HG02885 (cell line): ENCODE results near the gene LYRM2.

Source experiments
- ATAC-seq: cut with Tn5 transposase; IDR thresholded peaks from one replicate; pipeline ENCODE4 v1.9.1; 2021; ENCODE audit warnings: mild to moderate bottlenecking; ENCODE audit not compliant: unreplicated experiment, poor library complexity

LYRM2 gene, protein sequence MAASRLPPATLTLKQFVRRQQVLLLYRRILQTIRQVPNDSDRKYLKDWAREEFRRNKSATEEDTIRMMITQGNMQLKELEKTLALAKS

GRCh38 chr6:89638320-89639195, at the start of gene LYRM2:
TSS of gene LYRM2 (minus strand) at chr6:89638747. CDS start at chr6:89638716, 31 bp downstream.
- ATAC-seq = peak; percentile 99

DNA sequence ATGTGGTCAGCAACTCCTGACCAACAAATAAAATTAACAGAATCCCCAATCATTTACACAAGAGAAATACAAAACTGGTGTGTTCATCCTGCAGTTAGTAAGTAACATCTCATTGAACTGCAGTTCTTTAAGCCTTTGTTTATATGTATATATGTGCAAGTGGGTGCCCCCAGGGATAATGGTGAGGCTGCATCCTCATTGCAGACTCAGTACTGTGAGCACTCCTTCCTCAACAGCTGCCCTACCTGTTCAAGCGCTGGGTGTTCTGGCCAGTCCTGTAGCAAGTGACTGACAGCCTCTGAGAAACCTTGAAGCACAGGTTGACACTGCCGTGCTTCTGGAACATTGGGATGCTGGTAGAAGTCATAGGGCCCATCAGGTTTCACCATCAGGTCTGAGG, 49.8 kb upstream of the LYRM2 start:
- no peak for ATAC-seq

DNA sequence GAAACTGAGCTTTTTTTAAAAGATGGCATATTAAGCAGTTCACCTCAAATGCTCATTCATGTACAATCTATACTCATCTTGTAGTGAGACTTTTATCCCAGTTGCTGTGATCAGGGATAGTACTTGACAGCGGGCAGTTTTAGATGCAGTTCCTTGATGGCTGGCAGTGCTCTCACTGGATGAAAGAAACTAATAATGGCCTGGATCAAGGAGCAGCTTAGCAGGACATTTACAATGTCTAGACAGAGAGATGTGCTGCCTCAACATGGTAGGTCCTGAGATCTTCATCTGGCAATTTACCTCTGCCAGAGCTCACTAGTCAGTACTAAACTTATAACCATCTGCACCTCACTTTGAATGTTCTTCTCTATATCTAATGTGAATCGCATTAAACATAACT, 46.8 kb upstream of the LYRM2 start:
- no peak for ATAC-seq

DNA sequence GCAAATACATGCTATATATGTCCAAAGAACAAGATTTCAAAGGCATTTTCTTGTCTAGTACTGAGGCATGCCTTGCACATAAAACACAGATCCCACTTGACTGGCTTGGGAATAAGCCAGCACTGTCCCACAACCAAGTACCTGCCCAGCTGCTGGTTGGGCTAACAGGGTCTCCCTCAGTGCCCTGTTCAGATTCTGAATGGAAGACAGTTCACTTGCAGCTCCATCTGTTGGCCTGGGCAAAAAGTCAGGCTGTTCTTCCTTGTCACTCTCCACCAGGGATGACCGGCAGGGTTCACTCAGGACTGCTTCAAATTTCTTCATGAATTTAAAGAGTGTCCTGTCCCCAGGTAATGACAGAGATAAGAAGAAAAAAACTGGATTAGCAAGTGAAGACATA, 44.4 kb upstream of the LYRM2 start:
- ATAC-seq = no peak

DNA sequence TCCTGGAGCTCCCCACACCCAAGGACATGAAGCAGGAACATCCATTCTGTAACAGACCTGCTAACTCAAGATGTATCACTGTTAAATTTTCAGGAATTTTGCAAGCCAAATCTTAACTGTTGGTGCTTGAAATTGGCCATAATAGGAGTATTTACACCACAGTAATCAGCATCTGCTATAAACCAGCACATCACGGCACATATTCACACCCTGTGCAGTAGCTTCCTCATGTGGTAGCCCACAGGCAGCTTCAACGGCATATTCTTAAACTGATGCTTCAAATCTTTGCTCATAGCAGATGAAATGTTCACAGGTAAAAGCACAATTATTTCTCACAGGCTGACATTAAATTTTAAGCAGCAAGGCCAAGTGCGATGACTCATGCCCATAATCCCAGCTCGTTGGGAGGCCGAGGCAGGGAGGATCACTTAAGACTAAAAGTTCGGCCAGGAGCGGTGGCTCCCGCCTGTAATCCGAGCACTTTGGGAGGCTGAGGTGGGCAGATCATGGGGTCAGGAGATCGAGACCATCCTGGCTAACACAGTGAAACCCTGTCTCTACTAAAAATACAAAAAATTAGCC, 43.5 kb upstream of the LYRM2 start:
- ATAC-seq = no peak

DNA sequence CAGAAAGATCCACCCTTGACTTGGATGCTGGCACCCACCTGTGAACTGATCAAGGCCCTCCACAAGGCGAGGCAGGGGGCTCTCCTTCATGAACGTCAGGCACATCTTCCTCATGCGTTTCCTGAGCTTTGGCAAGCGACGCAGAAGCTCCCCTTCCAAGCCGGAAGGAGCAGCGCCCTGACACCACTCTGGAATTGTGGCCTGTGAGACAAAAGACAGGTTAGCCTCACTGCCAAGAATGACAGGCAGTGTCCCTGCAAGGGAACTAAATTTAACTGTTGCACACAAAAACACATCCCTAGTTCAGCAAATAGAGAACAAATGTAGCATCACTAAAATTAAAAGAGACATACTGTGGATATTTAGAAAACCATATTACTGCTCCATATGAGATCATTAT, 42.0 kb upstream of the LYRM2 start:
- no peak for ATAC-seq

DNA sequence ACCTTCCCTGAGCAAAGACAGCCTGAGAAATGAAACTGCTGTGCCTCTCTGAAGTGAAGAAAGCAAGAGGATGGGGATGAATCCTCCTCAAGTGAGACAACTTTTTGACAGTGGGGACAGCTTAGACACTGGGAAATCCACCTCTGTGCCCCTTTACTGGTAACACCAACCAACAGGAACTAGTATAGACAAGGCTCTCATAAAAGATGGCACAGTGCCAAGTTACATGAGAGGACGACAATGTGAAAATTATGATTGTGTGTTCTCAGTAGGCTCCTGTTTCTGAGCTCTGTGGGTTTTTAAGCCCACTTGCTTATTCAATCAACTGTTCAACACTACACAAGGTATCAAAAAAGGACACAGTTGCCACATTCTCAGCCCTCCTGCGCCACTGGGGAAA, 41.6 kb upstream of the LYRM2 start:
- no peak for ATAC-seq

DNA sequence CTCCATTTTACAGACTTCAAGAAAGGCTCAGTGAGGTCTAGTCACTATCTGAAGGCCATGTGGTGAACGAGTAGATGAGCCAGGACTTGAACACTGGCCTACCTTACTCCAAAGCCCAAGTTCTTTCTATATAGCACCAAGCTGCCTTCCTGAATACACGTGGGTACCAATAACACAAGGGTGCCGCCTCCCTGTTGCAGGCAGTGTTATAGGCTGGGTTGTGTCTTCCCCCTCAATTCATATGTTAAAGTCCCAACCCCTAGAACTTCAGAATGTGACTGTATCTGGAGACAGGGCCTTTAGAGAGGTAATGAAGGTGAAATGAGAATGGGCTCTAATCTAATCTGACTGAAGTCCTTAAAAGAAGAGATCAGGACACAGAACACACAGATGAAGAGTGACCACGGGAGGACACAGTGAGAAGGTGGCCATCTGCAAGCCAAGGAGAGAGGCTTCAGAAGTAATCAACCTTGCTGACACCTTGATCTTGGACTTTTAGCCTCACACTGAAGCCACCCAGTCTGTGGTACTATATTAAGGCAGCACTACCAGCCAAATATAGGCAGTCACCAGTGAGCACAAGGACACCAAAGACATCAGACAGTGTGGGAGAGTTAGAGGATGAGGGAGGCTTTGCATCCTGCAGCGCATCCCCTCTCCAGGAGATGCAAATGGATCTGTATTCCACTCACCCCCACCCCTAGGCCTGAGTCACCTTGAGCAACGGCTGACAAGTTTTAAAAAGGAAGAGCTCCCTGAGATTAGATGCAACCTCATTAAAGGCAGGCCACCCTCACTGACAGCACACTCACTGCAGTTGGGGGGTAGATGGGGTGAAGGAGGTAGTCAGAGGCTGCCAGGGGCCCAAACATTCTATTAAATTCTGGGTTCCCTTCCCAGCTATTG, 40.9 kb upstream of the LYRM2 start:
- no peak for ATAC-seq

DNA sequence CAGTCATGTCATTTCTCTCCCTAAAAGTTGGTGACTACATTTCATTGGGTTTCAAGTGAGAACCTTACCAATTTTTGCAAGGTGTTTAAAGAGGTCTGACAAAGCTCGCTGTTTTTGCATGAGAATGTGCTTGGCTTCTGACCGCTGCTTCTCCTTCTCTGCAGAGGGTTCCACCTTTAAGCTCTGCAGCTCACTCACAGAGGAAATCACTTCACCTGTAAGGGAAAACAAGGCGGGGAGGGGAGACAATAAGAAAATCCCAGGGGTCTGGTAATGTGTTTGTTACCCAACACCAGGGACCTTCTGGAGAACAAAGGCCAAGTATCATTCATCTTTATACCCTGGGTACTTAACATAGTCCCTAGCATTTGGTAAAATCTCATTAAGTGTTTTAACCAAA, 40.0 kb upstream of the LYRM2 start:
- ATAC-seq = no peak

DNA sequence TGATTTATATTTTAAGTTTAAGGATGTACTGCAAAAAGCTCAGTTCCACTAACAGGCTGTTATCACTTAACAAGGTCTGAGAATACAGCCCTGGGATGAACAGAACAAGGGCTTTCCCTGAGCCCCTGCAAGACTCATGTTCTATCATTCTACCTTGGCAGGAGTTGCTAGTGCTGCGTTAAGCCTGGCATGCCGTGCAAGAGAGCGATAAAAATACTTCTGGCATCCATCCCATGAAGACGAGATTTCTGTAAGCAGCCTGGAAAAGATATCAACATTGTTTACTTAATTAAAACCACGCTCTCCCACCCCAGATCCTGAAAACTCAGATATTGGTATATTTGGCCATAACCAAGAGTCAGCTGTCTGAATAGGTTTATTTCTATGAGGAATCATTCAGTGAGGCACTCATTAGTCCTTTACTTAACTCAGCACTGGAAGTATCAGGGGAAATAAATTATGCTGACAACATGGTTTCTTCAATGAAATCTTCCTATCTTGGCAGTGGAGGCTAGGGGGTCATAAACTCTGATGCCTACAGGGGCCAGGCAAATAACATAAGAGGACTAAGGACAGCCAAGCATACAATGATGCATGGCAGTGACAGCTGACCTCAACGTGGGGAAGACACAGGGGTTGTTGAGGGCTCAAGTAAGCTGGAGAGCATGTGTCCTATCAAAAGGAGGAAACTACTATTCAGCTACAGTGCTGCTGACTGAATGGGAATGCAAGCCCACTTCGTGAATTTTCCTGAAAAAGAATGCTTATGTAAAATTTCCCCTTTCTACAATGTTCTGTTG, 37.6 kb upstream of the LYRM2 start:
- no peak for ATAC-seq

DNA sequence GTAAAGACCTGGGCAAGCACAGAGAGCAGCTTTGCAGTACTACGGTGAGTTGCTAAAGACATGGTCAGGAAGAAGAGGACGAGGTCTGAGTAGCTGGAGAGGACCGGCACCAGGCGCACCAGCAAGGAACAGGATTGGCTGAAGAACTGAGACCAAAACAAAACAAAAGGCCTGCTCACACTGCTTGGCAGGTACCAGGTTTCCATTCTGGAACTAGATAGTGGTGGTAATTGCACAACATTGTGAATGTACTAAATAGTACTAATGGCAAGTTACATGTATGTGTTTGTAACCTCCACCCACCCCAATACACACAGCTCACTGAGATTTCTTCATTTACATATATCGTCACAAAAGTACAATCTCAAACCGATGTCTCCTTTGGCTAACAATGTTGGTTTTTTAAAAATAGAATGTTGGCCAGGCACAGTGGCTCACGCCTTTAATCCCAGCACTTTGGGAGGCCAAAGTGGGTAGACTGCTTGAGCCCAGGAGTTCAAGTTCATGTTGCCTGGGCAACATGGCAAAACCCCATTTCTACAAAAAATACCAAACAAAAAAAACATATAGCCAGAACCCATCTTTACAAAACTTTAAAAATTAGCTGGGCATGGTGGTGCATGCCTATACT, 32.5 kb upstream of the LYRM2 start:
- no peak for ATAC-seq

- ATAC-seq = no peak
These were observed 30.5 kb upstream of the LYRM2 start for GRCh38 chr6:89669002-89669401.

GRCh38 chr6:89667872-89668556, 29.5 kb upstream of the LYRM2 start:
- no peak for ATAC-seq

GRCh38 chr6:89662659-89663223, 24.2 kb upstream of the LYRM2 start:
- no peak for ATAC-seq

DNA sequence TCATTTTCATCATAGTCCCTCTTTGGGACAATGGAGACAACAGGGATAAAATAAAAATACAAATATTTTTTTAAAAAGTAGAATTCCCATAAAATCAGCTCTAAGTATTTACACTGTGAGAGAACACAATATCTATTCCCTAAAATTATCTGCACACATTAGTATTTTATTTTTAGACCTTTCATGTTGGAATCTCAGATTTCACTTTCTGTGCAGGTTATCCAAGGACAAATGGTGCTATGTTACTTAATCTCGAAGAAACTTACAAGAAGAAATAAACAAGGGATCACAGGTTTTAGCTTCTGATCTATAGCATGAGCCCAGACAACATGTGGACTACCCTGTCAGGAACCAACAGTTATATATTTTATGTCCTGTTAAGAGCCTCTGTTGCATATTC, 23.0 kb upstream of the LYRM2 start:
- no peak for ATAC-seq

DNA sequence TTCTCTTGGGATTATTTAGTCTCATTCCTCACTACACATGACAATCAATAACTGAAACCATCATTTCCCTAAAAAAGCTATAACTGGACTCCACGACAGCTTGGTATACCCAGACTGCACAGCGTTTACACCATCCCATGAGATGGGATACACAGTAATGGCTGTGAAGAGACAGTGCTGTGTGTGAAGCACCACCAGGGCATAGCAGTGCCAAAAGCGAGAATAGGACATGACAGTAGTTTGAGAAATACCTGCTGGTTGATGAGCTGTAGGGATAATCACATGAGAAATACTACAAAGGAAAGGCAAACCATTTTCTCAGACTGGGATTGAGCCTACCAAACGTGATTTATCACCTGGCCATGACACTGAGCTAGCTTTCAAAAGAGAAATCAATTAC, 22.4 kb upstream of the LYRM2 start:
- no peak for ATAC-seq

DNA sequence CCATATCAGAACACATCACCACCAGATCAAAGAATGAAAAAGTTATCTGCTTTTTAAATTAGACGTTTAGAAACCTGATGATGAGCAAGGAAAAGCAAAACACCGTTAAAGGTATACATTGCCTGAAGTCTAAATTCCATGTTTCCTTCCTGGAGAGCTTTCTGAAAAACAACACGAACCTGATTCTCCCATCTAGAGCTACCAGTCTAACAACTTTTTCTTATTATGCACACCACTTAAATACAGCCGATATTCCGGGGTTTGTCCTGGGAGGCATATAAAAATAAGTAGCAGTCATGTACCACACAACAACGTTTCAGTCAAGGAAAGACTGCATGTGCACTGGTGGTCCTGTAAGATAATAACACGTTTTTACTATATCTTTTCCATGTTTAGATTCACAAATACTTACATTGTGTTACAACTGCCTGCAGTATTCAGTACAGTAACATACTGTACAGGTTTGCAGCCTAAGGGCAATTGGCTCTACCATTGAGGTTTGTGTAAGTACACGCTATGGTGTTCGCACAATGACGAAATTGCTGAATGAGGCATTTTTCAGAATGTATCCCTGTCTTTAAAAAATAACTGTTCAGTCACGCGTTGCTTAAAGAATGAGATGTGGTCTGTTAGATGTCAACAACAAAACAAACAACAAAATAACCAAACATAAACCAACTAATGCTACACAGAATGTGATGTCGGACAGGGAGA, 19.1 kb upstream of the LYRM2 start:
- ATAC-seq = no peak

DNA sequence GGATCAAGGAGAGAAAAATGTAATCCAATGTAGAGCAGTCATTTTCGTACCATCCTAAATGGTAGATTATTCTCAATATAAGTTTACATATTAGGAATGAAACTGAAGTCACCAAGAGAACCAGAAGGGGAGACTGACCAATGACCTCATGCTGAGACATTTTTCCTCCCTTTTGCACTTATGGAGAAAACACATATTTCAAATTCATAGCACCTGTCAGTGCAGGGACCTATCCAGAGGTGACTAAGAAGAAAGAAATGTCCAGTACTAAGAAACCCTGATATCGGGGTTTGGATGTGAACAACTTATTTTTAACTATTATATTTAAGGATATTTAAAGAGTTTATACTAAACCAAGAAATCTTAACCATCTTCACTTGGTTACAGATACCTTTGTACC, 16.6 kb upstream of the LYRM2 start:
- ATAC-seq = no peak
